CD14-positive monocyte (primary cell): Measurements from ENCODE around the gene KCNIP3. TPM values are rescaled to one million over a fixed set of nuclear protein-coding genes. Genes with fewer than 3 reads are reported as not detected.

Source experiments
- DNase-seq, 3 donors: peaks; one replicate each; pipeline ENCODE4 v3.0.0-alpha.2; 2011 to 2022
- H2AFZ ChIP-seq: 2 replicates; pipeline ENCODE4 v1.6.0; 2012; ENCODE audit warnings: mild to moderate bottlenecking, low read depth, low read length, inconsistent platforms; ENCODE audit not compliant: insufficient read depth, poor library complexity, severe bottlenecking
- H3K27ac ChIP-seq, 2 donors: 1 replicate in 1 of 2; 2 replicates in 1 of 2; pipeline ENCODE4 v1.5.1; 2012 to 2013; ENCODE audit warnings: low read length in 2 of 2, control low read depth in 1 of 2, inconsistent platforms in 1 of 2, low read depth in 1 of 2, mild to moderate bottlenecking in 1 of 2
- H3K27me3 ChIP-seq, 2 donors: one replicate each; pipeline versions ENCODE4 v1.6.0 to v1.6.1; 2011 to 2013; ENCODE audit warnings: low read length in 2 of 2; ENCODE audit not compliant: control insufficient read depth in 2 of 2, insufficient read depth in 2 of 2
- H3K36me3 ChIP-seq, 2 donors: replicated peaks in 1 of 2; 1 replicate in 1 of 2; 2 replicates in 1 of 2; pipeline versions ENCODE4 v1.5.1 to v1.6.1; 2012 to 2013; ENCODE audit warnings: low read length in 2 of 2, control low read depth in 1 of 2, inconsistent platforms in 1 of 2, mild to moderate bottlenecking in 1 of 2; ENCODE audit not compliant: insufficient read depth in 2 of 2, control insufficient read depth in 1 of 2
- H3K4me1 ChIP-seq, 2 donors: 1 replicate in 1 of 2; 2 replicates in 1 of 2; pipeline versions ENCODE4 v1.5.1 to v1.6.1; 2012 to 2013; ENCODE audit warnings: low read length in 2 of 2, control low read depth in 1 of 2, inconsistent platforms in 1 of 2, mild to moderate bottlenecking in 1 of 2, moderate library complexity in 1 of 2; ENCODE audit not compliant: insufficient read depth in 2 of 2, control insufficient read depth in 1 of 2
- H3K4me2 ChIP-seq: replicated peaks from 2 replicates; pipeline ENCODE3; 2012; ENCODE audit warnings: low read length, moderate library complexity, mild to moderate bottlenecking; ENCODE audit not compliant: poor library complexity, severe bottlenecking; ENCODE audit errors: extremely low read depth
- H3K4me3 ChIP-seq, 3 experiments: fragments of 200-600 bp in 1 of 3; sonication (generic) in 1 of 3; replicated peaks in 1 of 3; 1 replicate in 2 of 3; 2 replicates in 1 of 3; pipeline ENCODE4 v1.5.1; 2011 to 2013; ENCODE audit warnings: low read length in 3 of 3, mild to moderate bottlenecking in 3 of 3, control low read depth in 2 of 3, low read depth in 2 of 3, inconsistent platforms in 1 of 3, moderate library complexity in 1 of 3
- H3K79me2 ChIP-seq: 2 replicates; pipeline ENCODE4 v1.6.0; 2012; ENCODE audit warnings: mild to moderate bottlenecking, control low read depth, inconsistent platforms, low read length, moderate library complexity; ENCODE audit not compliant: insufficient read depth
- H3K9ac ChIP-seq: 2 replicates; pipeline ENCODE4 v1.6.0; 2017; ENCODE audit warnings: low read length, mild to moderate bottlenecking; ENCODE audit not compliant: insufficient read depth, poor library complexity, severe bottlenecking
- H3K9me3 ChIP-seq, 2 donors: replicated peaks in 1 of 2; 1 replicate in 1 of 2; 2 replicates in 1 of 2; pipeline versions ENCODE4 v1.5.1 to v1.6.1; 2012 to 2013; ENCODE audit warnings: low read length in 2 of 2, control low read depth in 1 of 2; ENCODE audit not compliant: control insufficient read depth in 1 of 2, insufficient read depth in 1 of 2
- H4K20me1 ChIP-seq: 2 replicates; pipeline ENCODE4 v1.6.0; 2012; ENCODE audit warnings: mild to moderate bottlenecking, low read length, control low read depth, moderate library complexity; ENCODE audit not compliant: insufficient read depth
- H3K27ac Mint-ChIP-seq, 7 donors: one replicate each; pipeline ENCODE4 v1.8.0; 2020; ENCODE audit warnings: mild to moderate bottlenecking in 7 of 7, mixed read lengths in 7 of 7, moderate library complexity in 6 of 7, inconsistent platforms in 2 of 7
- H3K27me3 Mint-ChIP-seq, 3 donors: one replicate each; pipeline ENCODE4 v1.8.0; 2021 to 2022; ENCODE audit warnings: low read depth in 3 of 3, mild to moderate bottlenecking in 3 of 3, mixed read lengths in 3 of 3, moderate library complexity in 3 of 3, inconsistent platforms in 1 of 3
- H3K36me3 Mint-ChIP-seq, 2 donors: one replicate each; pipeline ENCODE4 v1.8.0; 2020; ENCODE audit warnings: mixed read lengths in 2 of 2, inconsistent platforms in 1 of 2, mild to moderate bottlenecking in 1 of 2
- H3K4me1 Mint-ChIP-seq: one replicate; pipeline ENCODE4 v1.8.0; 2020; ENCODE audit warnings: mild to moderate bottlenecking, mixed read lengths
- H3K4me3 Mint-ChIP-seq, 2 donors: one replicate each; pipeline ENCODE4 v1.8.0; 2020; ENCODE audit warnings: mild to moderate bottlenecking in 2 of 2, mixed read lengths in 2 of 2, moderate library complexity in 1 of 2
- H3K9me3 Mint-ChIP-seq, 7 donors: one replicate each; pipeline ENCODE4 v1.8.0; 2020 to 2022; ENCODE audit warnings: mixed read lengths in 7 of 7, mild to moderate bottlenecking in 6 of 7, moderate library complexity in 6 of 7, inconsistent platforms in 2 of 7
- CTCF ChIP-seq: fragments of 200-600 bp; IDR thresholded peaks from one replicate; pipeline ENCODE4 v1.8.0; 2022; ENCODE audit warnings: antibody characterized with exemption, mild to moderate bottlenecking
- WGBS: methylation state at CpG from one replicate; pipeline ENCODE4 v1.1.5; 2013; ENCODE audit warnings: missing lambda C conversion rate; ENCODE audit not compliant: insufficient coverage; 5-methylcytosine and 5-hydroxymethylcytosine counted together
- intact Hi-C, 2 donors: fragments of 100-400 bp; cut with micrococcal nuclease; formaldehyde crosslinking; loops; one replicate each; pipeline versions ENCODE4 v1.15.0 to v1.15.1; 2023
- polyA plus RNA-seq, 3 donors: library from polyadenylated mRNA; depleted of rRNA in 1 of 3; unstranded in 2 of 3; stranded (reverse) in 1 of 3; fragments of 300-500 nt in 2 of 3; fragments of >200 nt in 1 of 3; fragmentation: Illumina TruSeq in 2 of 3; gene quantifications; 1 replicate in 2 of 3; 2 replicates in 1 of 3; pipeline ENCODE4 v1.2.3, GENCODE V29; 2012 to 2021

The KCNIP3 gene
- polyA plus RNA-seq, 3 donors: not detected

- Histone ChIP-seq H3K9me3 (no peaks in the 10 kb centered on the region), H3K36me3 (no peaks in the 10 kb centered on the region), H2AFZ (no peak overlapping the region), H3K9ac (no peak overlapping the region), H3K79me2 (no peaks in the 10 kb centered on the region), H3K4me2 (no peak overlapping the region), H3K27ac (no peak overlapping the region), H3K4me1 (no peaks in the 10 kb centered on the region), H3K27me3 (no peaks in the 10 kb centered on the region), H4K20me1 (no peaks in the 10 kb centered on the region), H3K4me3 (no peak overlapping the region)
- Mint-ChIP-seq H3K9me3 (peaks cover 0 to 3% (median 0%) of the 10 kb centered on the region in 7 donors), H3K4me3 (no peak overlapping the region), H3K4me1 (no peaks in the 10 kb centered on the region), H3K27ac (no peak overlapping the region), H3K36me3 (no peaks in the 10 kb centered on the region), H3K27me3 (peaks cover 0 to 5% (median 3%) of the 10 kb centered on the region in 3 donors)
- no peak for TF ChIP-seq CTCF
- WGBS: 93% methylated on average over 10 of the region's 11 CpGs
- intact Hi-C loops: no loop called here
- DNase-seq: no peak
Observed at GRCh38 chr2:95267458-95268210, 29.5 kb upstream of the KCNIP3 start.

- H3K36me3 Mint-ChIP-seq: no peaks in the 10 kb centered on the region
- WGBS: 93% methylated on average over 9 of the region's 13 CpGs
- H3K27ac Mint-ChIP-seq: no peak overlapping the region
Observed at GRCh38 chr2:95268211-95269035, 28.7 kb upstream of the KCNIP3 start.

More at GRCh38 chr2:95268211-95269035, 28.7 kb upstream of the KCNIP3 start:
- DNase-seq: no peak
- H3K4me1 Mint-ChIP-seq: no peaks in the 10 kb centered on the region
- H2AFZ ChIP-seq: no peak overlapping the region
- no peak overlapping the region for H3K27ac ChIP-seq
- H3K9me3 Mint-ChIP-seq: peaks cover 0 to 3% (median 0%) of the 10 kb centered on the region in 7 donors
- H3K4me3 Mint-ChIP-seq: no peak overlapping the region
- no peaks in the 10 kb centered on the region for H3K4me1 ChIP-seq
- no peak overlapping the region for H3K4me3 ChIP-seq
- H3K4me2 ChIP-seq: no peak overlapping the region
- H3K9ac ChIP-seq: no peak overlapping the region
- no peaks in the 10 kb centered on the region for H3K9me3 ChIP-seq
- H3K27me3 Mint-ChIP-seq: peaks cover 0 to 7% (median 5%) of the 10 kb centered on the region in 3 donors
- no peaks in the 10 kb centered on the region for H4K20me1 ChIP-seq
- no peaks in the 10 kb centered on the region for H3K27me3 ChIP-seq
- TF ChIP-seq CTCF: no peak
- H3K79me2 ChIP-seq: no peaks in the 10 kb centered on the region
- intact Hi-C loops: no loop called here
- no peaks in the 10 kb centered on the region for H3K36me3 ChIP-seq
